Measurements from ENCODE around the gene CDH4.

CDH4 gene

GRCh38 chr20:61295682-61296628 is 43.9 kb downstream of the CDH4 start:
- DNase-seq (ENCODE audit: insufficient read length, low spot score), result peak; percentile 78
- no peak for FAIRE-seq
- TF ChIP-seq POLR2A (IDR thresholded peaks at IDR 0.05; ENCODE audit: low read depth, low read length), result no peak

GRCh38 chr20:61296629-61297019 is 44.6 kb downstream of the CDH4 start:
- no peak for TF ChIP-seq POLR2A (IDR thresholded peaks at IDR 0.05; ENCODE audit: low read depth, low read length)
- FAIRE-seq (no peak), DNase-seq (ENCODE audit: insufficient read length, low spot score) (no peak)

DNA sequence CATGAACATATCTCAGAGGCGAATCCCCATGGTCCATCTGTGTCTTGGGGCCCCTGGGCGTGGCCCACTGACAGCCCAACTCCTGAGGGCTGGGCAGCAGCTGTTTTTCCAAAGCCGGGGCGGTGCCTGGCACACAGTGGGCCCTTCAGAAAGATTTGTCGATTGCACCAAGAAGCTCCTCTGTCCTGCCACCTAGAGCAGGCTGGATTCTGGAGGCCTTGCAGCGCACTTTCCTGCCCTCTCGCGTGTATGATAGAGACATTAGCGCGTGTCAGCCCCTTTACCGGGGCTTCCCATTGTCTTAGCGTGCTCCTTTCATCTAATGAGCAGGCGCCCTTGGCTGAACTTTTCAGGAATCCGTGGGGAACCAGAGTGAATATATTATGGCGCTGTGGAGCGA is 45.4 kb downstream of the CDH4 start:
- DNase-seq (ENCODE audit: insufficient read length, low spot score), result no peak
- no peak for FAIRE-seq
- no peak for TF ChIP-seq POLR2A (IDR thresholded peaks at IDR 0.05; ENCODE audit: low read depth, low read length)

GRCh38 chr20:61297986-61298385 is 45.9 kb downstream of the CDH4 start:
- DNase-seq (ENCODE audit: insufficient read length, low spot score), result peak; percentile 97
- TF ChIP-seq POLR2A (IDR thresholded peaks at IDR 0.05; ENCODE audit: low read depth, low read length), result no peak
- FAIRE-seq, result peak; percentile 87

GRCh38 chr20:61298661-61299060 is 46.6 kb downstream of the CDH4 start:
- FAIRE-seq (no peak), DNase-seq (ENCODE audit: insufficient read length, low spot score) (no peak)
- TF ChIP-seq POLR2A (IDR thresholded peaks at IDR 0.05; ENCODE audit: low read depth, low read length), result no peak

- FAIRE-seq (no peak), DNase-seq (ENCODE audit: insufficient read length, low spot score) (no peak)
- no peak for TF ChIP-seq POLR2A (IDR thresholded peaks at IDR 0.05; ENCODE audit: low read depth, low read length)
Measured at GRCh38 chr20:61299104-61299503, 47.0 kb downstream of the CDH4 start.

DNA sequence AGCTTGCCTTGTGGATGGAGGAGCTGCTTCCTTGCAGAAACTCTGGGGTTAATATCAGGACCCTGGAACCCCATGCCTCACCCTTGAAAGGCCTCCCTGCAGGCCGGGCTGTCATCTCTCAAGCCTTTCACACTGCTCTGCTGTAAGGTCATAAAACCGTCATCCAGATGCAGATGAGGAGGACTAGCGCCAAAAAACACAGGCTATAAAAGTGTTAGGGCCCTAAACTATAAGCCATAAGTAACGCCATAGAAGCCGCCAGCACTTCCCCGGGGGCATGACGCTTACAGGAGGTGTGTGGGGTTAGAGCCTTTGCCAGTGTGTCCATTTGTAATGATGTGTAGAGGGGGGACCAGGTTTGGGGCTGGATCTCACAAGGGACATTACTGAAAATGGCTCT is 47.6 kb downstream of the CDH4 start:
- TF ChIP-seq POLR2A (IDR thresholded peaks at IDR 0.05; ENCODE audit: low read depth, low read length), result no peak
- FAIRE-seq, result no peak

DNA sequence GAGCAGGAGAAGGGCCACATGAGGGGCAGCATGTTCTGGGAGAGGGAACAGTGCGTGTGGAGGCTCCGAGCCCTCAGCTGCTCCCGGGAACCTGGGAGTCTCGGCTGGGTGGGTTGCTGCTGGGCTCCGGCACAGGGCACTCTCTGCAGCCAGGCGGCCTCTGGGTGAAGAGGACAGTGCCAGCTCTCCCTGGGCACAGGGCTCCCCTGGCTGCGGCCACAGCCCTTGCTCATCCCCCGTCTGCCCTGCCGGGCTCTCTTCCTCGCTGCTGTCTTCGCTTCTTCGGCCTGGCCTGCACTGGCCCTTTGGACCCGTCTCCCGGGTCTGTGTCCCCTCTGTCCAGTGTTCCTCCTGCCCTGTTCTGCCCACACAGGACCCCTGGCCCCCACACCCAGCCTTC is 48.2 kb downstream of the CDH4 start:
- TF ChIP-seq POLR2A (IDR thresholded peaks at IDR 0.05; ENCODE audit: low read depth, low read length), result no peak
- DNase-seq (ENCODE audit: insufficient read length, low spot score) (no peak), FAIRE-seq (no peak)

More for the DNA sequence above, 47.6 kb downstream of the CDH4 start:
- no peak for DNase-seq (ENCODE audit: insufficient read length, low spot score)

- TF ChIP-seq POLR2A (IDR thresholded peaks at IDR 0.05; ENCODE audit: low read depth, low read length), result no peak
- FAIRE-seq, result no peak
- no peak for DNase-seq (ENCODE audit: insufficient read length, low spot score)
Measured at GRCh38 chr20:61300709-61301108, 48.6 kb downstream of the CDH4 start.

DNA sequence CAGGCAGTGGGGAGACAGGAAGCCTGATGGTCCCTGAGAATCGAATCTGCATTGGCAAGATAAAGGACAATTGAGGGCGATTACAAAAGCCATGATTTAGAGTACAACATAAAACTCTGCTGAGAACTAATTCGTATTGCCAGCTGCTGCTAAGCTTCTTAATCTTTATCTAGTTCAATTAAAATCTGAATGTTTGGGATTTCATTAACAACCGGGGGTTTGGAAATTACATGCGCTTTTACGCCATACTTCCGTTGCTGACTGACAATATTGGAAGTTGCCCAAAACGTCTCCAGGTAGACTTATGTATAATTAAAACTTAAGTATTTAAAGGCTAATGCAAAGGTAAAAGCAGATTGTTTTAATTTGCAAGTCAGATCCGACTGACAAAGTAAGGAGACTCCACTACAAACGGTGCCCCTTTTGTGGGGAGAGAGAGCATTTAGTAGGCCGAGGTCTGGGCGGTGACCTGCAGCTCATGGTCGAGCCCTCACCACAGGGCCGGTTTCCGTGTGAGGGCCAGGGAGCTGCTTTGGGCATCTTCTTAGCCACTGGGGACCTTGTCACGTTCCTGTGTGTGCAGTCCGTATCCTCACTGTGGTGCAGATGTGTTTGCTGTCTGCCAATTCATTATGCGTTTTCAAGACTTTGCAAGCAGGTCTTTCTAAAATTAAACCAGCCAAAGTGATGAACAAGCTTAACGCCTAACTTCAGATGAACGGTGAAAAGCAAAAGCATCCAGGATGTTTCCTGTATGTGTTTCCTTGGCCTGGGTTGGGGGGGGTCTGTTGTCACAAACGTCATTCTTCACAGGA is 49.9 kb downstream of the CDH4 start:
- DNase-seq (ENCODE audit: insufficient read length, low spot score), result no peak
- no peak for TF ChIP-seq POLR2A (IDR thresholded peaks at IDR 0.05; ENCODE audit: low read depth, low read length)
- FAIRE-seq, result no peak

DNA sequence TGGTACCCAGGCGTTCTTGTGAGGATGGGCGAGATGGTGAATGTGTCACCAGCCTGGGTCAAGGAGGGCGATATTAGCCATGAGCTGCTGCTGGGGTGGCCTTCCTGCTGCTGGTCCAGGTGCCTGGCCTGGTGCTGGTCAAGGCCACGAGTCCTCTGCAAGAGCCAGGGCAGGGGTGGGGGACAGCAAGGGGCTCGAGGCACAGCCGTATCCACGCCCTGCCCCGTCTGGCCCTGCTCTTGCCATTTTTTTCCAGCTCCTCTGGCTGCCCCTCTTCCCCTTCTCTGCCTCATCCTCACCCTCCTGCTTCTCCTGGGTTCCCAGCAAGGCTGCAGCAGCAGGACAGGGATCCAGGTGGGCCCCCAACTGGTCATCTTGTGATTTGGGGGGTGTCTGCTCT is 51.2 kb downstream of the CDH4 start:
- TF ChIP-seq POLR2A (IDR thresholded peaks at IDR 0.05; ENCODE audit: low read depth, low read length), result no peak
- no peak for FAIRE-seq
- DNase-seq (ENCODE audit: insufficient read length, low spot score), result no peak

- no peak for TF ChIP-seq POLR2A (IDR thresholded peaks at IDR 0.05; ENCODE audit: low read depth, low read length)
- no peak for FAIRE-seq
- no peak for DNase-seq (ENCODE audit: insufficient read length, low spot score)
Measured at GRCh38 chr20:61303675-61304074, 51.6 kb downstream of the CDH4 start.

GRCh38 chr20:61304750-61305149 is 52.7 kb downstream of the CDH4 start:
- DNase-seq (ENCODE audit: insufficient read length, low spot score) (no peak), FAIRE-seq (no peak)
- TF ChIP-seq POLR2A (IDR thresholded peaks at IDR 0.05; ENCODE audit: low read depth, low read length), result no peak

- DNase-seq (ENCODE audit: insufficient read length, low spot score) (no peak), FAIRE-seq (no peak)
- no peak for TF ChIP-seq POLR2A (IDR thresholded peaks at IDR 0.05; ENCODE audit: low read depth, low read length)
Measured at GRCh38 chr20:61306937-61307475, 54.9 kb downstream of the CDH4 start.

All from H54 (cell line).